RWPE2 (cell line): Measurements from ENCODE around the gene MRFAP1L1.

Source experiments
- ATAC-seq: fragments of 200-7000 bp; cut with Tn5 transposase; 3 replicates; pipeline ENCODE4 v1.9.1; 2021; ENCODE audit warnings: low read depth
- DNase-seq: peaks from one replicate; pipeline ENCODE4 v3.0.0-alpha.2; 2020; ENCODE audit warnings: low spot score
- H3K27ac ChIP-seq: fragments of 450-650 bp; 2 replicates; pipeline ENCODE4 v1.5.1; 2017; ENCODE audit warnings: mild to moderate bottlenecking; ENCODE audit not compliant: poor library complexity, severe bottlenecking
- H3K27me3 ChIP-seq: fragments of 250-450 bp; sonication (Bioruptor Pico); 2 replicates; pipeline ENCODE4 v1.5.1; 2021; ENCODE audit warnings: mild to moderate bottlenecking, moderate library complexity; ENCODE audit not compliant: insufficient read depth, poor library complexity, severe bottlenecking
- H3K36me3 ChIP-seq: fragments of 250-450 bp; sonication (Bioruptor Pico); 2 replicates; pipeline ENCODE4 v1.5.1; 2020; ENCODE audit warnings: low read depth, mild to moderate bottlenecking, moderate library complexity
- H3K4me1 ChIP-seq: fragments of 250-450 bp; sonication (Bioruptor Pico); 2 replicates; pipeline ENCODE4 v1.5.1; 2021; ENCODE audit warnings: mild to moderate bottlenecking, moderate library complexity; ENCODE audit not compliant: insufficient read depth, poor library complexity, severe bottlenecking
- H3K4me3 ChIP-seq: fragments of 250-450 bp; sonication (Bioruptor Pico); 2 replicates; pipeline ENCODE4 v1.5.1; 2021; ENCODE audit warnings: mild to moderate bottlenecking, moderate library complexity; ENCODE audit not compliant: severe bottlenecking
- H3K9me3 ChIP-seq: fragments of 250-450 bp; sonication (Bioruptor Pico); 2 replicates; pipeline ENCODE4 v1.5.1; 2021; ENCODE audit warnings: mild to moderate bottlenecking, moderate library complexity; ENCODE audit not compliant: severe bottlenecking
- CTCF ChIP-seq: fragments of 450-650 bp; IDR thresholded peaks from one replicate; pipeline ENCODE4 v1.5.1; 2017; ENCODE audit warnings: mild to moderate bottlenecking, moderate library complexity; ENCODE audit not compliant: poor library complexity, severe bottlenecking

Gene MRFAP1L1

DNA sequence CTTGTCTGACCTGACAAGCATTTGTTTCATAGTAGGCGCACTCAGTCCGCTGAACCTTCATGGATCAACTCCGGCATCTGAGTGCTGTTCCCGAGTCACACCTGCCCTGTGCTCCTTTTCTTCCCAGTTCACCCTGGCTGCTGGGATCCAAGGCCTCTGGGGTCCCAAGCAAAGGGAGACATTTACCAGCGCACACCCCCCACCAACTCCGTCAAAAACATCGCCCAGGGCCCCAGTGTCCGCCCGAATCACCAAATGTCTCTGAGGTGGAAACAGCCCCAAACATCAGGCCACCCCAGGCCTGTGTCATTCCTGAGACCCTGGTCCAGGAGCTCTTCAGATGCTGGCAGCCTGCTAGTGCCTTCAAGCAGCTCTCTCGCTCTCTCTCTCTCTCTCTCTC, 11.5 kb upstream of the MRFAP1L1 start:
- TF ChIP-seq CTCF, result no peak
- Histone ChIP-seq H3K36me3 (peaks cover 5% of the 10 kb centered on the region), H3K27ac (no peak overlapping the region), H3K4me1 (no peaks in the 10 kb centered on the region), H3K27me3 (no peaks in the 10 kb centered on the region), H3K4me3 (no peak overlapping the region), H3K9me3 (no peaks in the 10 kb centered on the region)
- ATAC-seq, result no peak
- no peak for DNase-seq

DNA sequence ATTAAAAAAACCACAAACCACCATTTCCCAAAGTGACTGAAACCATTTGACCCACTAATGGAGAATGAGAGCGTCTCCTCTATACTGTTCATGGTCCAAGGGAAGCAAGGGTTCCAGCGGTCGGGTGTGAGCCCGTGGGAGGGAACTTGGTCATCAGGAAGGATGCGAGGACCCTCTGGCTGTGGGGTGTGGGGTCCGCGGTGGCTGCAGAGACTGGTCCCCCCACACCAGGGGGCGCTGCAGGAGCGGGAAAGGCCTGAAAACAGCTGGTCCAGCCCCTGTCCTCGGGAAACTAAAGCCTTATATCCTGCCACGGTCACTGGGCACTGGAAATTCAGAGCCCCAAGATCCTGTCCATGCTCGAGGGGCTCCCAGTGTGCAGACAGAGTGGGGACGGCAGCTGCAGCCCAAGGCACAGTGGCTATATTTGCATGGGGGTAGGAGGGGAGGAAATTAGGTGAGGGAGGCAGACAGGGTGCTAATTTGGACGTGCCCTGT, 10.6 kb upstream of the MRFAP1L1 start:
- peak; percentile 81 for DNase-seq

GRCh38 chr4:6719611-6720179, 10.0 kb upstream of the MRFAP1L1 start:
- no peak for ATAC-seq
- H3K27me3 ChIP-seq, result no peaks in the 10 kb centered on the region

More for the DNA sequence above, 10.6 kb upstream of the MRFAP1L1 start:
- Histone ChIP-seq H3K27ac (no peak overlapping the region), H3K4me3 (no peak overlapping the region), H3K9me3 (no peaks in the 10 kb centered on the region), H3K4me1 (peaks cover 3% of the 10 kb centered on the region), H3K27me3 (no peaks in the 10 kb centered on the region), H3K36me3 (peaks cover 5% of the 10 kb centered on the region)
- TF ChIP-seq CTCF, result peak; percentile 95
- ATAC-seq, result peak; percentile 71

GRCh38 chr4:6718932-6719610, 9.4 kb upstream of the MRFAP1L1 start:
- TF ChIP-seq CTCF, result no peak
- H3K36me3 ChIP-seq, result peaks cover 5% of the 10 kb centered on the region
- ATAC-seq (no peak), DNase-seq (no peak)
- H3K4me3 ChIP-seq, result no peak overlapping the region
- peaks cover 3% of the 10 kb centered on the region for H3K4me1 ChIP-seq
- no peaks in the 10 kb centered on the region for H3K9me3 ChIP-seq
- no peak overlapping the region for H3K27ac ChIP-seq
- H3K27me3 ChIP-seq, result no peaks in the 10 kb centered on the region

More at GRCh38 chr4:6719611-6720179, 10.0 kb upstream of the MRFAP1L1 start:
- no peak for TF ChIP-seq CTCF
- DNase-seq, result no peak
- H3K36me3 ChIP-seq, result peaks cover 5% of the 10 kb centered on the region
- H3K27ac ChIP-seq, result no peak overlapping the region
- no peaks in the 10 kb centered on the region for H3K9me3 ChIP-seq
- peaks cover 3% of the 10 kb centered on the region for H3K4me1 ChIP-seq
- H3K4me3 ChIP-seq, result no peak overlapping the region
